ENCODE results near the gene OR4K15. TPM values are rescaled to one million over a fixed set of nuclear protein-coding genes. Genes with fewer than 3 reads are reported as not detected.
"Not testable (repeated sequence)": the region's sequence is repeated elsewhere in the genome, so short reads cannot be mapped to it uniquely, and the experiment has no call there.

OR4K15 gene
- total RNA-seq: not detected

GRCh38 chr14:19975291-19975690, at the start of gene OR4K15:
Gene OR4K15, plus strand, starts transcription at chr14:19975591. Its CDS starts 0 bp downstream, at chr14:19975591.
- Histone ChIP-seq H3K4me3 (no peak within 1 kb of the TSS), H3K9me3 (no peaks in the 10 kb centered on the region), H3K27me3 (replicated peaks; ENCODE audit: insufficient read depth) (no peaks in the 10 kb centered on the region), H3K36me3 (no peaks in the 10 kb centered on the region), H3K27ac (no peak within 1 kb of the TSS), H3K4me1 (replicated peaks) (no peaks in the 10 kb centered on the region)
- 90% methylated on average over 3 of the region's 3 CpGs for WGBS
- no peak for DNase-seq (ENCODE audit: low spot score)
- intact Hi-C loops (cut with DNase I): no loop called here
- TF ChIP-seq CTCF (IDR thresholded peaks at IDR 0.05) (no peak), POLR2AphosphoS5 (IDR thresholded peaks at IDR 0.05) (no peak), POLR2A (IDR thresholded peaks at IDR 0.05) (no peak)

GRCh38 chr14:19930617-19931016, 44.8 kb upstream of the OR4K15 start, which contains the start of gene OR4K1:
Gene OR4K1, plus strand, starts transcription at chr14:19930917. Its CDS starts 4,750 bp downstream, at chr14:19935667.
- H3K4me3 ChIP-seq: no peak within 1 kb of the TSS
- intact Hi-C loops (cut with DNase I): no loop called here
- no peaks in the 10 kb centered on the region for H3K4me1 ChIP-seq (replicated peaks)
- no peaks in the 10 kb centered on the region for H3K27me3 ChIP-seq (replicated peaks; ENCODE audit: insufficient read depth)
- H3K36me3 ChIP-seq: no peaks in the 10 kb centered on the region
- no peaks in the 10 kb centered on the region for H3K9me3 ChIP-seq
- 69% methylated on average over 3 of the region's 3 CpGs for WGBS
- H3K27ac ChIP-seq: no peak within 1 kb of the TSS
- no peak for DNase-seq (ENCODE audit: low spot score)
- no peak for TF ChIP-seq POLR2AphosphoS5 (IDR thresholded peaks at IDR 0.05)

- no peaks in the 10 kb centered on the region for H3K27me3 ChIP-seq (replicated peaks; ENCODE audit: insufficient read depth)
- WGBS: 79% methylated on average over 1 of the region's 1 CpG
- intact Hi-C loops (cut with DNase I): no loop called here
- TF ChIP-seq POLR2A (IDR thresholded peaks at IDR 0.05) (no peak), POLR2AphosphoS5 (IDR thresholded peaks at IDR 0.05) (no peak), CTCF (IDR thresholded peaks at IDR 0.05) (no peak)
- H3K36me3 ChIP-seq: no peaks in the 10 kb centered on the region
- H3K9me3 ChIP-seq: no peaks in the 10 kb centered on the region
- H3K27ac ChIP-seq: no peak overlapping the region
- no peaks in the 10 kb centered on the region for H3K4me1 ChIP-seq (replicated peaks)
- DNase-seq (ENCODE audit: low spot score): no peak
- H3K4me3 ChIP-seq: no peak overlapping the region
Observed at GRCh38 chr14:19941668-19942067, 33.7 kb upstream of the OR4K15 start.

- intact Hi-C loops (cut with DNase I): no loop called here
- Histone ChIP-seq H3K4me3 (no peak overlapping the region), H3K27me3 (replicated peaks; ENCODE audit: insufficient read depth) (no peaks in the 10 kb centered on the region), H3K9me3 (no peaks in the 10 kb centered on the region), H3K4me1 (replicated peaks) (no peaks in the 10 kb centered on the region), H3K27ac (no peak overlapping the region), H3K36me3 (no peaks in the 10 kb centered on the region)
- DNase-seq (ENCODE audit: low spot score): no peak
- TF ChIP-seq POLR2A (IDR thresholded peaks at IDR 0.05): no peak
- TF ChIP-seq POLR2AphosphoS5 (IDR thresholded peaks at IDR 0.05): no peak
- TF ChIP-seq CTCF (IDR thresholded peaks at IDR 0.05): no peak
- 78% methylated on average over 3 of the region's 3 CpGs for WGBS
Observed at GRCh38 chr14:19947413-19948090, 27.8 kb upstream of the OR4K15 start.

- no peaks in the 10 kb centered on the region for H3K9me3 ChIP-seq
- whole genome bisulfite sequencing: 56% methylated on average over 2 of the region's 2 CpGs
- H3K36me3 ChIP-seq: no peaks in the 10 kb centered on the region
- no peak overlapping the region for H3K4me3 ChIP-seq
- no peak overlapping the region for H3K27ac ChIP-seq
- no peaks in the 10 kb centered on the region for H3K27me3 ChIP-seq (replicated peaks; ENCODE audit: insufficient read depth)
- TF ChIP-seq POLR2A (IDR thresholded peaks at IDR 0.05) (no peak), POLR2AphosphoS5 (IDR thresholded peaks at IDR 0.05) (no peak), CTCF (IDR thresholded peaks at IDR 0.05) (no peak)
- no peaks in the 10 kb centered on the region for H3K4me1 ChIP-seq (replicated peaks)
- intact Hi-C loops (cut with DNase I): no loop called here
- DNase-seq (ENCODE audit: low spot score): no peak
Observed at GRCh38 chr14:19949218-19949617, 26.2 kb upstream of the OR4K15 start.

GRCh38 chr14:19969735-19970134, 5.7 kb upstream of the OR4K15 start:
- H3K9me3 ChIP-seq; H3K4me1 ChIP-seq (replicated peaks); H3K36me3 ChIP-seq; H3K4me3 ChIP-seq; H3K27ac ChIP-seq; H3K27me3 ChIP-seq (replicated peaks; ENCODE audit: insufficient read depth); intact Hi-C loops (cut with DNase I); DNase-seq (ENCODE audit: low spot score): not testable (repeated sequence)
- 68% methylated on average over 2 of the region's 2 CpGs for WGBS

Data from prostate gland (tissue), 2 donors.